Large intestine (tissue), 12 donors: ENCODE results near the gene LRRC45. TPM values are rescaled to one million over a fixed set of nuclear protein-coding genes. Genes with fewer than 3 reads are reported as not detected.
A peak's percentile ranks its signal among the peaks of the same experiment; 100 is the strongest.
"Not testable (repeated sequence)": the region's sequence is repeated elsewhere in the genome, so short reads cannot be mapped to it uniquely, and the experiment has no call there.

Source experiments
- DNase-seq, 2 donors: peaks; one replicate each; pipeline versions ENCODE4 v3.0.0 to v3.0.0-alpha.2; 2013
- H3K27ac ChIP-seq: one replicate; pipeline ENCODE4 v1.5.1; 2013; ENCODE audit warnings: low read length
- H3K27me3 ChIP-seq: 2 replicates; pipeline ENCODE4 v1.6.1; 2013; ENCODE audit warnings: low read length; ENCODE audit not compliant: control insufficient read depth, insufficient read depth
- H3K36me3 ChIP-seq: 2 replicates; pipeline ENCODE4 v1.6.1; 2013; ENCODE audit warnings: low read length; ENCODE audit not compliant: control insufficient read depth, insufficient read depth
- H3K4me1 ChIP-seq: one replicate; pipeline ENCODE4 v1.6.1; 2013; ENCODE audit warnings: low read length; ENCODE audit not compliant: control insufficient read depth, insufficient read depth
- H3K4me3 ChIP-seq: one replicate; pipeline ENCODE4 v1.5.1; 2013; ENCODE audit warnings: low read length
- H3K9me3 ChIP-seq: one replicate; pipeline ENCODE4 v1.6.1; 2013; ENCODE audit warnings: mild to moderate bottlenecking, low read depth, low read length, moderate library complexity; ENCODE audit not compliant: control insufficient read depth
- WGBS: methylation state at CpG from one replicate; pipeline ENCODE4 v1.1.5; 2013; ENCODE audit warnings: low lambda C conversion rate; ENCODE audit not compliant: insufficient coverage; 5-methylcytosine and 5-hydroxymethylcytosine counted together
- long read RNA-seq, 11 donors: transcript quantifications; one replicate each; lab custom pipeline, GENCODE V29; 2026
- polyA plus RNA-seq: library from polyadenylated mRNA; unstranded; fragments of 120-200 nt; gene quantifications from one replicate; pipeline ENCODE4 v1.2.1, GENCODE V29; 2013

LRRC45 gene
- 14.4 TPM for polyA plus RNA-seq
- long read RNA-seq, donor 1, result 0 reads
- long read RNA-seq, donor 2, partial matches to known transcripts, result 0 of 3 reads
- long read RNA-seq, donor 2, other reads (novel, unspliced or antisense), result 0 of 3 reads
- long read RNA-seq, donor 3, result 0 reads
- long read RNA-seq, donor 4, result 0 reads
- long read RNA-seq, donor 5, result 0 reads
- long read RNA-seq, donor 6, partial matches to known transcripts, result 0 of 3 reads
- long read RNA-seq, donor 6, other reads (novel, unspliced or antisense), result 0 of 3 reads
- long read RNA-seq, donor 7, result 0 reads
- long read RNA-seq, donor 8, partial matches to known transcripts, result 0 of 1 reads
- long read RNA-seq, donor 8, other reads (novel, unspliced or antisense), result 0 of 1 reads
- long read RNA-seq, donor 9, result 0 reads
- long read RNA-seq, donor 10, partial matches to known transcripts, result 0 of 3 reads
- long read RNA-seq, donor 10, other reads (novel, unspliced or antisense), result 0 of 3 reads
- long read RNA-seq, donor 11, partial matches to known transcripts, result 0 of 3 reads
- long read RNA-seq, donor 11, other reads (novel, unspliced or antisense), result 0 of 3 reads

- H3K27ac ChIP-seq, result no peak within 1 kb of the TSS
- peaks cover 23% of the 10 kb centered on the region for H3K4me1 ChIP-seq
- no peaks in the 10 kb centered on the region for H3K27me3 ChIP-seq
- H3K36me3 ChIP-seq, result peaks cover 26% of the 10 kb centered on the region
- peak; percentile 100 for DNase-seq
- H3K4me3 ChIP-seq, result peak within 1 kb of the TSS; percentile 97
- WGBS, result no CpG with 5 or more reads among the region's 42 CpGs
- no peaks in the 10 kb centered on the region for H3K9me3 ChIP-seq
Observed at GRCh38 chr17:82022981-82023446, at the start of gene LRRC45. LRRC45 (plus strand) TSS chr17:82023305; CDS start chr17:82023644, 339 bp downstream.

DNA sequence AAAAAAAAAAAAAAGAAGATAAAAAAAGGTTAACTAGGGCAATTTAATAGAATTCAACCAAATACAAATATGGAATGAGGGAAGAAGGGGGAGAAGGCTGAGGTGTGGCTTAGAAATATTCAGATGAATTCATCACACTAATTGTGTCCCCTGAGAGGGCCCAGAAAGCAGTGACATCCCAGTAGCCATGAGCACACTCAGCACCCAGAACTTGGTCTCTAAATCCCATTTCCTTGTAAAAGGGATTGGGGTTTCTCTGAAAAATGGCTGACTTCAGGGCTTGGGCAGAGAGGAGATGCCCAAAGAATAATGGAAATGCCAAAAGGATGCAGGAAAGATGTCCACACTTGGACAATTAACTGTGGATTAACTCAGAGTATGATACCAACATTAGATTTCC is 49.7 kb upstream of the LRRC45 start:
- H3K27me3 ChIP-seq, result no peaks in the 10 kb centered on the region
- peaks cover 11% of the 10 kb centered on the region for H3K4me1 ChIP-seq
- no peak overlapping the region for H3K4me3 ChIP-seq
- no peak overlapping the region for H3K27ac ChIP-seq
- no peak for DNase-seq
- no peaks in the 10 kb centered on the region for H3K36me3 ChIP-seq
- H3K9me3 ChIP-seq, result peaks cover 4% of the 10 kb centered on the region

GRCh38 chr17:81976332-81977210 is 46.5 kb upstream of the LRRC45 start:
- Histone ChIP-seq H3K4me3 (peak overlapping the region; percentile 47), H3K9me3 (peaks cover 6% of the 10 kb centered on the region), H3K4me1 (peaks cover 20% of the 10 kb centered on the region), H3K36me3 (peaks cover 7% of the 10 kb centered on the region), H3K27ac (no peak overlapping the region), H3K27me3 (no peaks in the 10 kb centered on the region)
- no CpG with 5 or more reads among the region's 30 CpGs for WGBS
- DNase-seq, result peak in 1 of 2 donors; percentile 63

DNA sequence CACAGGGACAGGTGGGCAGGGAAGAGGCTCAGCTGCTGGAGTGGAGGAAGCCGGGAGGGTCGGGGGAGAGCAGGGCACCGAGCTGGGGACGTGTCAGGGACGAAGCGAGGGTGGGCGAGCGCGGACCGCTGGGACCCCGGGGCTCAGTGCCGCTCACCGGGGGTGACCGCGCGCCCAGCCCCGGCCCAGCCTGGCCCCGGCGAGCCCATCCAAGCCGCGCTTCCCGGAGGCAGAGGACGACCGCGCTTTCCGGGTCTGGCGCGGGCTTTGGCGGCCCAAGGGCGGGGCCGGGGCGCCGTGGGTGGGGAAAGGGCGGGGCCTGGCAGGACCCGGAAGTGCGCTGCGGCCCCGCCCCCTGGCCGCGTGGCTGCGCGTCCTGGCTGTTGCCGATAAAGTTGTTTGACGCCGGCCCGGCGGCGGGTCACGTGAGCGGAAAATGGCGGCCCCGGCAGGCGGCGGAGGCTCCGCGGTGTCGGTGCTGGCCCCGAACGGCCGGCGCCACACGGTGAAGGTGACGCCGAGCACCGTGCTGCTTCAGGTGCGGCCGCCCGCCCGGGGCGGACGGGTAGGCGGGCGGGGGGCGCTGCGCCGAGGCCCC is 45.8 kb upstream of the LRRC45 start, which contains the start of gene ASPSCR1:
Gene ASPSCR1 (plus strand): TSS at position 419 of the 598 bp plus-strand sequence. CDS start 18 bp downstream, at position 437.
- peaks cover 6% of the 10 kb centered on the region for H3K9me3 ChIP-seq
- no peaks in the 10 kb centered on the region for H3K27me3 ChIP-seq
- no CpG with 5 or more reads among the region's 76 CpGs for WGBS
- H3K27ac ChIP-seq, result peak within 1 kb of the TSS; percentile 65
- peak; percentile 91 to 95 for DNase-seq
- H3K4me1 ChIP-seq, result peaks cover 20% of the 10 kb centered on the region
- peak within 1 kb of the TSS; percentile 93 for H3K4me3 ChIP-seq
- peaks cover 8% of the 10 kb centered on the region for H3K36me3 ChIP-seq

GRCh38 chr17:81978524-81979298 is 44.4 kb upstream of the LRRC45 start:
- Histone ChIP-seq H3K36me3 (peaks cover 14% of the 10 kb centered on the region), H3K27me3 (no peaks in the 10 kb centered on the region), H3K4me1 (peaks cover 20% of the 10 kb centered on the region), H3K4me3 (peak overlapping the region; percentile 93), H3K27ac (no peak overlapping the region), H3K9me3 (peaks cover 3% of the 10 kb centered on the region)
- WGBS, result no CpG with 5 or more reads among the region's 27 CpGs
- DNase-seq, result peak; percentile 73 to 84

GRCh38 chr17:81980122-81980521 is 43.0 kb upstream of the LRRC45 start:
- H3K36me3 ChIP-seq, result peaks cover 26% of the 10 kb centered on the region
- WGBS, result no CpG with 5 or more reads among the region's 4 CpGs
- H3K9me3 ChIP-seq, result peaks cover 2% of the 10 kb centered on the region
- no peak overlapping the region for H3K4me3 ChIP-seq
- DNase-seq, result no peak
- H3K27ac ChIP-seq, result no peak overlapping the region
- H3K4me1 ChIP-seq, result peaks cover 20% of the 10 kb centered on the region
- H3K27me3 ChIP-seq, result no peaks in the 10 kb centered on the region

GRCh38 chr17:81980707-81981343 is 42.3 kb upstream of the LRRC45 start:
- peaks cover 33% of the 10 kb centered on the region for H3K36me3 ChIP-seq
- WGBS, result 100% methylated on average over 2 of the region's 9 CpGs
- peaks cover 20% of the 10 kb centered on the region for H3K4me1 ChIP-seq
- H3K9me3 ChIP-seq, result peaks cover 2% of the 10 kb centered on the region
- no peak overlapping the region for H3K27ac ChIP-seq
- no peak overlapping the region for H3K4me3 ChIP-seq
- no peaks in the 10 kb centered on the region for H3K27me3 ChIP-seq
- no peak for DNase-seq

DNA sequence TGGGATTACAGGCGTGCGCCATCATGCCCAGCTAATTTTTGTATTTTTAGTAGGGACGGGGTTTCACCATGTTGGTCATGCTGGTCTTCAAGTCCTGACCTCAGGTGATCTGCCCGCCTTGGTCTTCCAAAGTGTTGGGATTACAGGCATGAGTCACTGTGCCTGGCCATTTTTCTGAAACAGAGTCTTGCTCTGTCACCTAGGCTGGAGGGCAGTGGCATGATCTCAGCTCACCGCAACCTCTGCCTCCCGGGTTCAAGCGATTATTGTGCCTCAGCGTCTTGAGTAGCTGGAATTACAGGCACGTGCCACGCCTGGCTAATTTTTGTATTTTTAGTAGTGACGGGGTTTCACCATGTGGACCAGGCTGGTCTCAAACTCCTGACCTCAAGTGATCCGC is 41.6 kb upstream of the LRRC45 start:
- H3K4me1 ChIP-seq, result peaks cover 19% of the 10 kb centered on the region
- H3K4me3 ChIP-seq, DNase-seq, H3K9me3 ChIP-seq, H3K27me3 ChIP-seq, H3K27ac ChIP-seq: not testable (repeated sequence)
- peaks cover 40% of the 10 kb centered on the region for H3K36me3 ChIP-seq
- no CpG with 5 or more reads among the region's 12 CpGs for WGBS

DNA sequence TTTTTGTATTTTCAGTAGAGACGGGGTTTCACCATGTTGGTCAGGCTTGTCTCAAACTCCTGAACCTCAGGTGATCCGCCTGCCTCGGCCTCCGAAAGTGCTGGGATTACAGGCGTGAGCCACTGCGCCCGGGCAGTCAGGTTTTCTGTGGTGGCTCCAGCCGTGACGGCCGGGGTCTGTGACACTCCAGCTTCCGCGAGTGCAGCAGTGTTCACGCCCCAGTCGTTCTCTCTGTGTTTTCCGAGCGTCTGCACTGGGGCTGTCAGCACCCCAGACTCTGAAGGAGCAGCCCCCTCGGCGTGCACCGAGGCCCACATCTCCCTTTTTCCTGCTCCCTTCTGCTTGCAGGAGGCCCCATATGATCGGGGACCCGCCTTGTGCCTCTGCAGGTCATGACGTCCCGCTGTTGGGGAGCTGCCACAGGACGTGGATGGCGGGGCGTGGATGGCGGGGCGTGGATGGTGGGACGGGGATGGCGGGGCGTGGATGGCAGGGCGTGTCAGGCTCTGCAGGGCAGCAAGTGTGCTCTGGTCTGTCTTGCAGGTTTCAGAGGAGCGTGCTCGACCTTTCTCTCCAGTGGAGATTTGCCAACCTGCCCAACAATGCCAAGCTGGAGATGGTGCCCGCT is 40.0 kb upstream of the LRRC45 start:
- DNase-seq, result no peak
- peaks cover 2% of the 10 kb centered on the region for H3K9me3 ChIP-seq
- no peak overlapping the region for H3K27ac ChIP-seq
- no CpG with 5 or more reads among the region's 35 CpGs for WGBS
- peaks cover 46% of the 10 kb centered on the region for H3K36me3 ChIP-seq
- H3K4me3 ChIP-seq, result no peak overlapping the region
- H3K4me1 ChIP-seq, result peaks cover 13% of the 10 kb centered on the region
- no peaks in the 10 kb centered on the region for H3K27me3 ChIP-seq
